Activated CD8-positive, alpha-beta memory T cell treated with anti-CD3 and anti-CD28 coated beads, Interleukin-2, amount 50 U/mL, for 4 hours (primary cell): Measurements from ENCODE around the gene NKAP.
"Not testable (repeated sequence)": the region's sequence is repeated elsewhere in the genome, so short reads cannot be mapped to it uniquely, and the experiment has no call there.

ENCODE experiments used
- DNase-seq: peaks from one replicate; pipeline ENCODE4 v3.0.0-alpha.2; 2020

Gene NKAP

DNA sequence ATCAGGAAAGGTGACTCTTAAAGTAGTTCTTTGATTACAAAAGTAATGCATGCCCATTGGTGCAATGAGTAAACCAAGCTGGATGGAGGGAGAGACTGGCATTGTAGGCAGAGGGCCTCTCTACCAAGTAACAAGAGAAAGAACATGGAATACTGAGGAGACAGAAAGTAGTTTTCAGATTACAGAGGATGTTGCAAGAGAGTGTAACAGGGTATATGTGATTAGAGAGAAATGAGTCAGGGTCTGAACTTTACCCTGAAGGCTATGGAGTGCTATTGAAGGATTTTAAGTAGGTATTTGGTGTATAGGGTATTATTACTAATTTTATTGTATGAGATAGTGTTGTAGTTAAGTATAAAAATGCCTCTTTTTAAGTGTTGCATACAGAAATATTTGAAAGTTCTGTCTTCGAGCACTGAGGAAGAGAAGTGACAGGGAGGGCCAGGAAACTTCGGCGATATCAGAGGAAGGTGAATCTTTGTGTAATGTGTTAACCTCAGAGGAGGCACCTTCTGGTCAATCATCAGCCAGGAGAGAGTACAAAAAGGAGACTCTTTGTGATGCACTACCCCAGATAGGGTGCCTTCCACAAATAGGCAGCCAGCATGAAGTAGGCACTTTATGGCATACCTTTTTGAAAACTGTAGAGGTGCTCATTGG, 8.2 kb downstream of the NKAP start:
- no peak for DNase-seq

DNA sequence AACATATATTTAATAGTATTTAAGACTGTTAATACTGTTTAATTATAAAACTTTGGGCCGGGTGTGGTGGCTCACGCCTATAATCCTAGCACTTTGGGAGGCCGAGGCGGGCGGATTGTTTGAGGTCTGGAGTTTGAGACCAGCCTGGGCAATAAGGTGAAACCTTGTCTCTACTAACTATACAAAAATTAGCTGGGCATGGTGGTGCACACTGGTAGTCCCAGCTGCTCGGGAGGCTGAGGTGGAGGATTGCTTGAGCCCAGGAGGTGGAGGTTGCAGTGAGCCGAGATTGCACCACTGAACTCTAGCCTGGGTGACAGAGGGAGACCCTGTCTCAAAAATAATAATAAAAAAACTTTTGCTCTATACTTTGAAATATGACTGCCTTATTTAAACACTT, 21.2 kb downstream of the NKAP start:
- DNase-seq, result not testable (repeated sequence)

DNA sequence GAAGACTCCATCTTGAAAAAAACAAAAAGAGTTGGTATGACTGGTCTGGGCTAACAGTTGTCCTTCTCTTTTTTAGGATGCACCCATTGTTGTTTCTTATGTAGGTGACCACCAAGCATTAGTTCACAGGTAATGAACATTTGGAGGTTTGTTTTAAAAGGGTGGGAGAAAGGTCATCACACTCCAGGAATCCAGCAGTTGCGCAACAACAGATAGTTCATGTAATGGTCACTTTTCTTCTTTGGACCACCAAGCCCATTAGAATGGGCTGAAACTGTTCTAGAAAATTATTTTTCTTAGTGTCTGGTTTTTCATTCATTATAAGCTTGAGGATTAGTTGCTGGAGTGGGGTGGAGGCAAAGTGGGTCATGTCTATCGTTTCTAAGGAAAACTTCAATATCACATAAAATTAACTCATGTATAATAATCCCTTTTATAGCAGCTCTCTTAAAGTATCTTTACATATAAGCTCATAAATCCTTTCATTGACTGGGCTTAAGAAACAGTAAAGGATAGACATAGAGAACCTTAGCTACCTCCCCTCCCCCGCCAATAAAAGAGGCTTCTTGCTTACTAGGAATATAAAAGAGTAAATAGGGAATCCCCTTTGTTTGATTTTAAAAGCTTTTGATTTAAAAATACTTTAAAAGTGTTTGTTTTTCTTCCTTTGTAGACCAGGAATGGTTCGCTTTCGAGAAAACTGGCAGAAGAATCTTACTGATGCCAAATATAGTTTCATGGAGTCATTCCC, 23.5 kb downstream of the NKAP start:
- no peak for DNase-seq

DNA sequence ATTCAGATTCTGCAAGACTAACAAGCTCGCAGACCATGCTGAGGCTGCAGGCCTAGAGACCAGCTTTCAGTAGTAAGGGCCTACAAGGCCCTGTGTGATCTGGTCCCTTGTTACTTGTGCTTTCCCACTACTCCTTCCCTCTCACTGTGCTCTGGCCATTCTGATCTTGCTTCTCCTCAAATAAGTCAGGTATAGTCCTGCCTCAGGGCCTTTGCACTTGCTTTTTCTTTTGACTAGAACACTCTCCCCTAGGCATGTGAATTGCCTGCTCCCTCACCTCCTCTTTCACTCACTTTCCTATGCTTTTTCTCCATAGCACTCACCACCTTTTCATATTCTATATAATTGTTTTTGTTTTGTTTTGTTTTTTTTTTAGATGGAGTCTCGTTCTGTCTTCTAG, 25.7 kb downstream of the NKAP start:
- DNase-seq, result no peak

DNA sequence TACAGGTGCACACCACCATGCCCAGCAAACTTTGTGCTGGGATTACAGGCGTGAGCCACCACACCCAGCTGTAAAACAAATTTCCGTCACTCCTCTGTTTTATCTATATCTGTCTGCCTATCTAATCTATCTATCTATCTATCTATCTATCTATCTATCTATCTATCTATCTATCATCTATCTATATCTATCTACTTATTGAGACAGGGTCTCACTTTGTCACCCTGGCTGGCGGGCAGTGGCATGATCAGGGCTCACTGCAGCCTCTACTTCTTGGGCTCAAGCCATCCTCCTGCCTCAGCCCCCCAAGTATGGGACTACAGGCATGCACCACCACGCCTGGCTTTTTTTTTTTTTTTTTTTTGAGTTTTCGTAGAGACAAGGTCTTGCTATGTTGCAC, 27.2 kb downstream of the NKAP start:
- no peak for DNase-seq

DNA sequence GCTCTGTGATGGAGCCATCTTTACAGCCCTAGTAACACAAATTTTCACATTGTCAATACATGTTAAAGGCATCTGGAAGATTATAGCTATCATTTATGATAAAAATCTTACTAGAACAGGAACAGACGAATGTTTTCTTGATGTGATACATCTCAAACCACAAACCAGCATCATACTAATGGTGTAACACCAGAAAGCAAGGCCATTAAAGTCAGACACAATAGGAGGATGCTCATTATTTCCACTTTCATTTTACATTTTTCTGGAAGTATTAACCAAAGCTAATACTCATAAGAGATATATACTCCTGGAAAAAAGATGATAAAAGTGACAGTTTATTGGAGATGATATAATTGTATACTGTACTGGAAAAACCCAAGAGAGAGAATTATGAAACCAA, 42.6 kb downstream of the NKAP start:
- no peak for DNase-seq

DNA sequence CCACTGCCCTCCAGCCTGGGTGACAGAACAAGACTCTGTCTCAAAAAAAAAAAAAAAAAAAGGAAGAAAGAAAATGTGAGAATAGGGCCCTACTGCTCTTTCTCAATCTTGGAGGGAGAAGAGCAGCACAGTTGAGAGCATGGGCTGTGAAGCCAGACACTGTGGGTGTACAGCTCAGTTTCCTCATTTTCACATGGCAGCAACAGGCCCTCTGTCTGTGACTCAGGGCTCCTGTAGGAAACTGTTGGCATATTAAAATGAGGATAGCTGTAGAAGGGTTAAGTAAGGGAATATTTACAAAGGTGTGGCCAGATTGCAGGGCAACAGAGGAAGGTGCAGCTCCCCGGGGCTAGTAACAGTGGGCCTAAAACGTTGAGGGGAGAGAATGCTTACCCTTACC, 44.4 kb downstream of the NKAP start:
- no peak for DNase-seq

DNA sequence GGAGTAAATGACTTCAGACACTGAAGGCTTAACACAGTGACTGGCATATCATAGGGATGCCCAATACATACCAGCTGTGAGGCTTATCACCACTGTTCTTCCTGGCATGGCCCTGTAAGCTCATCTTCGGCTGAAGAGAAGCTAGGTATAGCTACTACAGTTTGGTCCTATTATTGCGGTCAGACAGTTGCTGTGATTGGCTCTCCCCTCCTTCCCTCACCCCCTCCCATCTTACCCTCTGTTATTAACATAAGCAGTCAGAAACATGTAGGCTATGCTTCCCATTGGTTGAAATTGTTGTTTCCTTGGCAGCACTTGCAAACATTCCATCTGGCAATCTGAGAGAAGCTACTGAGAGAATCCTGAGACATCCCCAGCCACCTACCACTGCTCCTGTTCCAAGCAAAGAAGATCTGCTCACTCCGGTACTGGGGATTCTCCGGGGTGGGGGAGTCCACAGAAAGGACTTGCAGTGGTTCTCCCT, 47.7 kb downstream of the NKAP start, which contains the start of gene AKAP14:
Gene AKAP14, plus strand, starts transcription at position 51 of the 484 bp plus-strand sequence. CDS start 7,331 bp downstream, outside the sequence.
- DNase-seq, result no peak

DNA sequence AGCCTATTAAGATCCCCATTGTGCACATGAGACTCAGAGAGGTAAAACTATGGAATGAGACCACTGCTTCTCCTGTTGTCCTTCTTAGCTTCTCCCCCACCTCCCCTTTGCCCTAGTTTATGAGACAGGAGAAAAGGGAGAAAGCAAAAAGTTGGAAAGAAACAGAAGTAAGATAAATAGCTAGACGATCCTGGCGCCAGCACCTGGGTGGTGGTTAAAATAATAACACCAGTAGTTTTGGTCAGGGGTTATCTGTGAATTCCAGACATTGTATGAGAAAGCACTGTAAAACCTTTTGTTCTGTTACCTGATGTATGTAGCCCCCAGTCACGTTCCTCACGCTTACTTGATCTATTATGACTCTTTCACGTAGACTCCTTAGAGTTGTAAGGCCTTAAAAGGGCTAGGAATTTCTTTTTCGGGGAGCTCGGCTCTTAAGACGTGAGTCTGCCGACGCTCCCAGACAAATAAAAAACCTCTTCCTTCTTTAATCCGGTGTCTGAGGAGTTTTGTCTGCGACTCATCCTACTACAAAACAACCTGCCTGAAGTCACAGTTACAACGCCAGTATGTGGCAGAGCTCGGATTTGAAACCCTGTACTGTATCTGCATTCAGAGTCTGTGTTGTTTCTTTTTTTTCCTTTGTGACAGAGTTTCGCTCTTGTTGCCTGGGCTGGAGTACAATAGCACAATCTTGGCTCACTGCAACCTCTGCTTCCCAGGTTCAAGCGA, 51.4 kb downstream of the NKAP start:
- DNase-seq, result not testable (repeated sequence)

DNA sequence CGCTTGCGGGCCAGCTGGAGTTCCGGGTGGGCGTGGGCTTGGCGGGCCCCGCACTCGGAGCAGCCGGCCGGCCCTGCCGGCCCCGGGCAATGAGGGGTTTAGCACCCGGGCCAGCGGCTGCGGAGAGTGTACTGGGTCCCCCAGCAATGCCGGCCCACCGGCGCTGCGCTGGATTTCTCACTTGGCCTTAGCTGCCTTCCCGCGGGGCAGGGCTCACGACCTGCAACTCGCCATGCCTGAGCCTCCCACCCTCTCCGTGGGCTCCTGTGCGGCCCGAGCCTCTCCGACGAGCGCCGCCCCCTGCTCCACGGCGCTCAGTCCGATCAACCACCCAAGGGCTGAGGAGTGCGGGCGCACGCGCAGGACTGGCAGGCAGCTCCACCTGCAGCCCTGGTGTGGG, 52.9 kb downstream of the NKAP start:
- not testable (repeated sequence) for DNase-seq

DNA sequence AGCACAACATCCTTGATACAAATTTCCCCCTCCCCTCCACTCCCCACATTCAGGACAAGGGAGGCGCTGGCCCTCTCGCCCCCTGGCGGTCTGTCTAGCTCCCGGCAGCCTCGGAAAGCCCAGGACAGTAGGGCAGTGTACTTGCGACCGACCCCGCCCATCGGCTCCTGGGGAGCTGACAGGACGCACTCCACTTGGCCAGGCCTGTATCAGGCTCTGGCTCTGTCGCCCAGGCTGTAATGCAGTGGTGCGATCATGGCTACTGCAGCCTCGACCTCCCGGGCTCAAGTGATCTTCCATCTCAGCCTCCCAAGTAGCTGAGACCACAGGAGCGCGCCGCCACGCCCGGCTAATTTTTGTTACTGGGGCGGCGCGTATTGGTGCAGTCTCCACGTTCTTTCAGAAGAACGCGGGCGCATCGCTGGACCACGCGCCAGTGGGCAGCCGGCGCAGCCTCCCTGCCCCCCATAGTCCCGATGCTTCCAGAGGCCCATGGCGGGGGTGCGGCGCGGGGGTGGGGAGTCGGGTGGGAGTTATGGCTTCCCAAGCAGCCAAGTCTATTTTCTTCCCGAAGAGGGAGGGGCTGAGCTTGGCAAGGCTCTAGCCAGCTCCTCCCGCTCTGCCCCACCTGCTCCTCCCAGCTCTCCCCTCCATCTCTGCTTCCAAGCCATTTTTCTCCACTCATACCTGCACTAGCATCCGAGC, 55.7 kb downstream of the NKAP start:
- DNase-seq, result peak; percentile 52

DNA sequence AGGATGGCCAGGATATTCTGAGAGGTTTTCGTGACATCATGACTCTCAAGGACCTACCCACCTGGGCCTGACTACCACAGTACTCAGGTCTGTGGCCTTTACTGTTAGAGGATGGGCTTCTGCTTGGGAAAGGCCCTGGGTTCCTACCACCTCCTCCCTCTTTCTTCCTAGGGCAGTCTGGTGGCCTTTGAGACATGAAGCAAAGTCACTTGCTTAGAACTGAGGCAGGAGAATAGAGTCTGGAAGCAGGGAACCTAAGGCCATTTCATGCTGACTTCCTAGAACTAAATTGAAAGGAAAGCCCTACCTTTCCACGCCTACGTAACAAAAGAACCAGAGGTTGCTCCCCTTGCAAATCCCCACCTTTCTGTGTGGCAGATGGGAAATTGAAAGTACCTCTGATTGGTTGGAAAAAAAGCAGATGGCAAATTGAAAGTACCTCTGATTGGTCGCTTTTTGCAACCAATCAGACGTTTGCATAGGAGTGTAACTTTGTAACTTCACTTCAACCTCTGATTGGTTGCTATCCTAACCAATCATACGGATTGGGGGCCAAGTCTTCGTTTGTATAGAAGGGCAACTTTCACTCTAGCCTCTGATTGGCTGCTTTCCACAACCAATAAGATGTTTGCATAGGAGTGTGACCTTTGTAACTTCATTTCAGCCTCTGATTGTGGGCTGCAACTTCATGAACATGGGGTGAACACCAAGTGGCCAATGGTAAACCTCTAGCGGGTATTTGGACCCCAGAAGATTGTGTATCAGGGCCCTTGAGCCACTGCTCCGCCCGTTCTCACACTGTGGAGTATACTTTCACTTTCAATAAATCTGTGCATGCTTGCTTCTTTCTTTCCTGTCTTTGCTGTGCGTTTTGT, 57.8 kb downstream of the NKAP start:
- no peak for DNase-seq

DNA sequence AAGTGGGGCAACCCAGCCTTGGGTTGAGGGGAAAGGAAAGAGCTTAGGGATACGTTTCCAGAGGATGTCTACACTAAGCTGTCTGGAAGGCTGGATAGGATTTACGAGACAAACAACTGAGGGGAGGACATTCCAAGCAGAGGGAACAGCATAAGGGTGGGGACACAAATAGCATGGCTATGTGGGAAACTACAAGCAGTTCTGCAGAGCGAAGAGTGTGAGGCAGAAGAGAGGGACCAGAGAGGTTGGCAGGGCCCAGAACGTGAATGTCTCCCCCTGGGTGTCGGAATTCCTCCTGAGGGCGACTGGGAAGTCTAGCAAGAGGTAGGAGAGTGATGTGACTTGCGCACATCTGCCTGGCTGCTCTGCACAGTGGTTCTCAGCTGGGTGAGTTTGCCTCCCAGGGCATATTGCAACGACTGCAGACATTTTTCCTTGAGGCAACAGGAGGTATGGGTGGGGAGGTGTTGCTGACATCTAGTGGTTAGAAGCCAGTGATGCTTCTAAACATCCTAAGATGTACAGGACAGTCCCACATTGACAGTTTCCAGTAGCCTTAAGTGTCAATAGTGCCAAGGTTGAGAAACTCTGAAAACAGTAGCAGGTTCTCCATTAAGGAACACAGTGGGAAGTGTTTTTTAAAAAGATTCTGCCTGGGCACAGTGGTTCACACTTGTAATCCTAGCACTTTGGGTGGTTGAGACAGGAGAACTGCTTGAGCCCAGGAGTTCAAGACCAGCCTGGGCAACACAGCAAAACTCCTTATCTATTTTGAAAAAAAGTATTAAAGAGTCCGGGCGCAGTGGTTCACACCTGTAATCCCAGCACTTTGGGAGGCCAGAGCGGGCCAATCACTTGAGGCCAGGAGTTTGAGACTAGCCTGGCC, 62.8 kb downstream of the NKAP start:
- DNase-seq, result no peak

DNA sequence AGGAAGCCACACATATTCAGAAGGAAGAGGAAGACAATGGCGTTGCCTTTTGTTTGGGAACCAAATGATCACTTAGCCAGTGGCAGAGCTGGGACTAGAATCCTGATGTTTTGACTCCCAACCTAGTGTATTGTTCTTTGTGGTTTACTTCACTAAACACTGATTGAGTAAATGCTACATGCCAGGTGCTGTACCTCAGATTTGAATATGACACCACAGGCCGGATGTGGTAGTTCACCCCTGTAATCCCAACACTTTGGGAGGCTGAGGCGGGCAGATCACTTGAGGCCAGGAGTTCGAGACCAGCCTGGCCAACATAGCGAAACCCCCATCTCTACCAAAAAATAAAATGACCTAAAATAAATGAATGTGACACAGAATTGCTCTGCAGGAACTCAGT, 63.5 kb downstream of the NKAP start:
- no peak for DNase-seq

DNA sequence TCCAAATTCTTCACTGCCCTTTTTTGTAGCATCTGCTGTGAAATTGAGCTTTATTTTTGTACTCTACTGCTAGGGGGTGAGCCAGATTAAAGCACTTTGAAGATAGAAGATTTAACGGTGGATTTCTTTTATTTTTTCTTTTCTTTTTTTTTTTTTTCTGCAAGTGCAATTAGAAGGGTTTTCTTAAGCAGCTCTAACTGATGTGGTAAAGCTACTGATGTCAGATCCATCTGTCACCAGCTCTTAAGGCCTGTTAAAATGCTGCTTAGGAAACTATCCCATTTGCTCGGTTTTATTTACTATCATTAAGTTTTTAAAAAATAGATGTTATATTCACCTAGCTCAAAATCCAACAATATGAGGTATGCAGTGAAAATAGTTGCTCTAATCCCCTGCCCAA, 64.8 kb downstream of the NKAP start:
- DNase-seq, result no peak

DNA sequence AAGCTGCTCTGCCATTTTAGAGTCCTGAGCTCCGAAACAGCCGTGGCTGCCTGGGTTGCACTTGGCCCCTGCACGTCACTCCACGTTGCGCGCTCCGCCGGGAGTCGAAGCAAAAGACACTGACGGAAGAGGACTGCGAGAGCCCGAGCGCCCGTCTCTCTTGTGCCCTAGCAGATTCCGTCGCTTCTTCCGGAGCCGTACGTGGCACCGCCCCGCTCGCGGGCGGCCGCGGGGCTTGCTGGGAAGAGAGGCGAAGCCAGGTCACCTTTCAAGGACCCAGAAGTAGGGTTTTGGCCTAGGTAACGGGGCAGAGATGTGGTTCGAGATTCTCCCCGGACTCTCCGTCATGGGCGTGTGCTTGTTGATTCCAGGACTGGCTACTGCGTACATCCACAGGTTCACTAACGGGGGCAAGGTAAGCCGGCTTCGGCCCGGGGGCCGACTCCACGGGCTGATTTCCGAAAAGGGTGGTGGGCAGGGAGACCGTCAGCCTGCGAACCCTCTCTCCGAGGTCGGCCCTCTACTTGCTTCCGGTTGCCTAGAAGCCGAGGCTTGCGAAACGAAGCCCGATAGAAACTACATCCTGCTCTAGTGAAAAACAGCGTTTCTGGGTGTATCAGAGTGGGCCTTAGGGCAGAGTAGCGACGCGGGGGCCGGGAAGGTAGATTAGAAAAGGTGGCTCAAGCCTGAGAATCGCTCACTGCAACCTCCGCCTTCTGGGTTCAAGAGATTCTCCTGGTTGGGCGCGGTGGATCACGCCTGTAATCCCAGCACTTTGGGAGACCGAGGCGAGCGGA, 71.8 kb downstream of the NKAP start, which contains the start of the genes NDUFA1 and RNF113A:
Gene NDUFA1, plus strand, starts transcription at position 234 of the 797 bp plus-strand sequence. Its CDS starts 80 bp downstream, at position 314.
Gene RNF113A, minus strand, starts transcription at position 135 of the 797 bp plus-strand sequence. Its CDS starts 120 bp downstream, at position 15.
- DNase-seq, result peak; percentile 79

DNA sequence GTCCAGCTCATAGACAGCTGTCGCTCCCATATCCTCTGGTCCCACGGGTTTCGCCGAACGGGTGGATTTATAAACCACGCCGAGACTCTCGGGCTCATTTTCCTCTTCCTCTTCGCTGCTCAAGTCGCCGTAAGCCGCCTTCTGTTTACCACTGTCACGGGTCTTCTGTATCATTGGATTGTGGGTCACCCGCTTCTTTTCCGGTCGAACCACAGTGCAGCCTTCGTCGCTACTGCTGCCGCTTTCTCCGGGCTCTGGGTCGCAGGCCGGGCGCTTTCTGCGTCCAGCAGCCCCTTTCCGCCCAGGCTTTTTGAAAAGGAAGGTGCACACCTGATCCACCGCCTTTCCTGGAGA, 72.3 kb downstream of the NKAP start:
- no peak for DNase-seq
